H9 (cell line): ENCODE measurements around the gene NT5DC1. TPM values are rescaled to one million over a fixed set of nuclear protein-coding genes. Genes with fewer than 3 reads are reported as not detected.

ENCODE experiments used
- DNase-seq: peaks from one replicate; pipeline ENCODE4 v3.0.0-alpha.2; 2017
- H2AFZ ChIP-seq: one replicate; pipeline ENCODE4 v1.6.1; 2013; ENCODE audit warnings: mild to moderate bottlenecking, low read length, control low read depth, moderate library complexity
- H2AK5ac ChIP-seq: 2 replicates; pipeline ENCODE4 v1.6.1; 2013; ENCODE audit warnings: low read length, control low read depth, mixed read lengths; ENCODE audit not compliant: insufficient read length
- H2BK120ac ChIP-seq: one replicate; pipeline ENCODE4 v1.6.1; 2013; ENCODE audit warnings: low read depth, mild to moderate bottlenecking, low read length, control low read depth, inconsistent platforms; ENCODE audit not compliant: poor library complexity, severe bottlenecking
- H2BK12ac ChIP-seq: 2 replicates; pipeline ENCODE4 v1.6.1; 2013; ENCODE audit warnings: low read length, control low read depth, mixed read lengths, low read depth; ENCODE audit not compliant: insufficient read length
- H2BK15ac ChIP-seq: 2 replicates; pipeline ENCODE4 v1.6.1; 2013; ENCODE audit warnings: low read depth, low read length, control low read depth
- H2BK20ac ChIP-seq: one replicate; pipeline ENCODE4 v1.6.1; 2013; ENCODE audit warnings: low read depth, mild to moderate bottlenecking, low read length, control low read depth, inconsistent platforms; ENCODE audit not compliant: poor library complexity, severe bottlenecking
- H2BK5ac ChIP-seq: 2 replicates; pipeline ENCODE4 v1.6.1; 2013; ENCODE audit warnings: low read length, control low read depth, mixed read lengths; ENCODE audit not compliant: insufficient read length
- H3K14ac ChIP-seq: 2 replicates; pipeline ENCODE4 v1.6.1; 2013; ENCODE audit warnings: low read length, control low read depth; ENCODE audit not compliant: insufficient read depth
- H3K18ac ChIP-seq: 2 replicates; pipeline ENCODE4 v1.6.1; 2013; ENCODE audit warnings: low read depth, mild to moderate bottlenecking, mixed read lengths, low read length, control low read depth; ENCODE audit not compliant: insufficient read length
- H3K23ac ChIP-seq: 2 replicates; pipeline ENCODE4 v1.6.1; 2013; ENCODE audit warnings: low read length, control low read depth, mixed read lengths, low read depth; ENCODE audit not compliant: insufficient read length
- H3K23me2 ChIP-seq: 2 replicates; pipeline ENCODE4 v1.6.1; 2013; ENCODE audit warnings: low read depth, mild to moderate bottlenecking, mixed read lengths, low read length, control low read depth; ENCODE audit not compliant: insufficient read length, poor library complexity, severe bottlenecking
- H3K27ac ChIP-seq: 2 replicates; pipeline ENCODE4 v1.5.1; 2013; ENCODE audit warnings: low read length, control low read depth, mixed read lengths, low read depth; ENCODE audit not compliant: insufficient read length
- H3K27me3 ChIP-seq: 2 replicates; pipeline ENCODE4 v1.6.1; 2013; ENCODE audit warnings: low read length, control low read depth, inconsistent platforms; ENCODE audit not compliant: insufficient read depth
- H3K4ac ChIP-seq: 2 replicates; pipeline ENCODE4 v1.6.1; 2013; ENCODE audit warnings: low read depth, mild to moderate bottlenecking, control low read depth, inconsistent platforms, low read length, moderate library complexity
- H3K4me1 ChIP-seq: 2 replicates; pipeline ENCODE4 v1.6.1; 2013; ENCODE audit warnings: low read length, control low read depth, inconsistent platforms; ENCODE audit not compliant: insufficient read depth
- H3K4me2 ChIP-seq: 2 replicates; pipeline ENCODE4 v1.6.1; 2013; ENCODE audit warnings: low read length, control low read depth, mixed read lengths; ENCODE audit not compliant: insufficient read length, insufficient read depth
- H3K56ac ChIP-seq: 2 replicates; pipeline ENCODE4 v1.6.1; 2013; ENCODE audit warnings: low read depth, mild to moderate bottlenecking, mixed read lengths, low read length, control low read depth; ENCODE audit not compliant: insufficient read length
- H3K79me1 ChIP-seq: 2 replicates; pipeline ENCODE4 v1.6.1; 2013; ENCODE audit warnings: low read depth, mild to moderate bottlenecking, moderate library complexity, low read length, control low read depth, inconsistent platforms; ENCODE audit not compliant: insufficient read depth, poor library complexity, severe bottlenecking
- H3K79me2 ChIP-seq: 2 replicates; pipeline ENCODE4 v1.6.1; 2013; ENCODE audit warnings: low read length, control low read depth, inconsistent platforms; ENCODE audit not compliant: insufficient read depth
- H3K9ac ChIP-seq: 2 replicates; pipeline ENCODE4 v1.6.1; 2013; ENCODE audit warnings: low read length, control low read depth, mixed read lengths; ENCODE audit not compliant: insufficient read length; ENCODE audit errors: extremely low read depth
- H3K9me3 ChIP-seq: one replicate; pipeline ENCODE4 v1.6.1; 2013; ENCODE audit warnings: low read depth, low read length, inconsistent platforms; ENCODE audit not compliant: control insufficient read depth
- H3T11ph ChIP-seq: one replicate; pipeline ENCODE4 v1.6.1; 2013; ENCODE audit warnings: mild to moderate bottlenecking, low read length, control low read depth, inconsistent platforms
- H4K20me1 ChIP-seq: one replicate; pipeline ENCODE4 v1.6.1; 2013; ENCODE audit not compliant: control insufficient read depth, insufficient read length, insufficient read depth
- H4K5ac ChIP-seq: 2 replicates; pipeline ENCODE4 v1.6.1; 2013; ENCODE audit warnings: low read depth, mild to moderate bottlenecking, mixed read lengths, low read length, control low read depth; ENCODE audit not compliant: insufficient read length
- H4K8ac ChIP-seq: replicated peaks from 2 replicates; pipeline ENCODE4 v1.6.1; 2013; ENCODE audit warnings: low read length, control low read depth, mixed read lengths, low read depth; ENCODE audit not compliant: insufficient read length
- H4K91ac ChIP-seq: 2 replicates; pipeline ENCODE4 v1.6.1; 2013; ENCODE audit warnings: low read depth, mild to moderate bottlenecking, moderate library complexity, mixed read lengths, low read length, control low read depth; ENCODE audit not compliant: insufficient read length
- H3K27ac Mint-ChIP-seq, 3 experiments: 2 replicates in 2 of 3; 3 replicates in 1 of 3; pipeline ENCODE4 v1.8.0; 2020 to 2021; ENCODE audit warnings: mixed read lengths in 3 of 3, mild to moderate bottlenecking in 1 of 3, moderate library complexity in 1 of 3
- H3K27me3 Mint-ChIP-seq: 2 replicates; pipeline ENCODE4 v1.8.0; 2021; ENCODE audit warnings: low read depth, mild to moderate bottlenecking, moderate library complexity, mixed read lengths
- H3K36me3 Mint-ChIP-seq, 3 experiments: 2 replicates in 2 of 3; 3 replicates in 1 of 3; pipeline ENCODE4 v1.8.0; 2020 to 2021; ENCODE audit warnings: low read depth in 3 of 3, mixed read lengths in 3 of 3; ENCODE audit not compliant: insufficient read depth in 1 of 3
- H3K4me1 Mint-ChIP-seq, 2 experiments: 2 replicates each; pipeline ENCODE4 v1.8.0; 2020; ENCODE audit warnings: mixed read lengths in 2 of 2
- H3K4me3 Mint-ChIP-seq, 2 experiments: 2 replicates in 1 of 2; 3 replicates in 1 of 2; pipeline ENCODE4 v1.8.0; 2020 to 2021; ENCODE audit warnings: mild to moderate bottlenecking in 2 of 2, mixed read lengths in 2 of 2, moderate library complexity in 1 of 2
- H3K9me3 Mint-ChIP-seq, 2 experiments: 2 replicates in 1 of 2; 3 replicates in 1 of 2; pipeline ENCODE4 v1.8.0; 2020; ENCODE audit warnings: mild to moderate bottlenecking in 2 of 2, mixed read lengths in 2 of 2, moderate library complexity in 1 of 2
- CTCF ChIP-seq: fragments of 200-600 bp; sonication (generic); conservative IDR thresholded peaks from 3 replicates; pipeline ENCODE4 v1.8.0; 2021; ENCODE audit warnings: antibody characterized with exemption, mild to moderate bottlenecking
- WGBS: extraction: QIAGEN DNeasy Blood & Tissue Kit; methylation state at CpG from one replicate; pipeline ENCODE4 v1.1.7; 2013; ENCODE audit warnings: missing lambda C conversion rate, low lambda C conversion rate, mixed read lengths; ENCODE audit not compliant: insufficient read length; ENCODE audit errors: extremely low coverage; 5-methylcytosine and 5-hydroxymethylcytosine counted together
- total RNA-seq: library from RNA; stranded (reverse); gene quantifications from 2 replicates; pipeline ENCODE4 v1.2.1, GENCODE V29; 2021

The NT5DC1 gene
- total RNA-seq, 1 experiment from 2014 or later, result 64.9 TPM

- no peak overlapping the region for H3K27ac ChIP-seq
- H3K9ac ChIP-seq, result no peak overlapping the region
- no peak overlapping the region for H3K4ac ChIP-seq
- H3K79me1 ChIP-seq, result no peaks in the 10 kb centered on the region
- H3K4me3 Mint-ChIP-seq, result no peak overlapping the region
- no peak overlapping the region for H4K91ac ChIP-seq
- H3K9me3 ChIP-seq, result no peaks in the 10 kb centered on the region
- H3K18ac ChIP-seq, result no peak overlapping the region
- H4K5ac ChIP-seq, result no peak overlapping the region
- no peak overlapping the region for H3K27ac Mint-ChIP-seq
- H2AK5ac ChIP-seq, result no peak overlapping the region
- H3K23me2 ChIP-seq, result no peaks in the 10 kb centered on the region
- H3K36me3 Mint-ChIP-seq, result peaks cover 6 to 35% (median 16%) of the 10 kb centered on the region in 3 experiments; a peak in 6 of 7 replicates
- WGBS, result no CpG with 5 or more reads among the region's 1 CpG
- peaks cover 5 to 12% of the 10 kb centered on the region in 2 experiments; a peak in 3 of 4 replicates for H3K4me1 Mint-ChIP-seq
- H2BK20ac ChIP-seq, result no peak overlapping the region
- no peak overlapping the region for H2BK120ac ChIP-seq
- H3K23ac ChIP-seq, result no peak overlapping the region
- H3T11ph ChIP-seq, result no peak overlapping the region
- no peak overlapping the region for H4K8ac ChIP-seq
- H3K14ac ChIP-seq, result no peak overlapping the region
- no peak overlapping the region for H3K4me2 ChIP-seq
- no peak overlapping the region for H2AFZ ChIP-seq
- H3K56ac ChIP-seq, result no peak overlapping the region
- no peaks in the 10 kb centered on the region for H4K20me1 ChIP-seq
- H3K9me3 Mint-ChIP-seq, result peaks cover 10 to 14% of the 10 kb centered on the region in 2 experiments; a peak in 4 of 5 replicates
- H2BK15ac ChIP-seq, result no peak overlapping the region
- no peak for TF ChIP-seq CTCF
- DNase-seq, result no peak
- H2BK5ac ChIP-seq, result no peak overlapping the region
- H3K27me3 Mint-ChIP-seq, result no peaks in the 10 kb centered on the region
- H2BK12ac ChIP-seq, result no peak overlapping the region
- H3K4me1 ChIP-seq, result no peaks in the 10 kb centered on the region
- no peaks in the 10 kb centered on the region for H3K27me3 ChIP-seq
- H3K79me2 ChIP-seq, result no peaks in the 10 kb centered on the region
Measured at GRCh38 chr6:116166369-116166768, 65.7 kb downstream of the NT5DC1 start.
